Suprapubic skin (tissue), 3 donors: Measurements from ENCODE around the gene EPYC.

ENCODE experiments used
- CTCF ChIP-seq, 2 donors: fragments of 200-600 bp in 1 of 2; fragments of 450-650 bp in 1 of 2; sonication (generic) in 1 of 2; IDR thresholded peaks; one replicate each; pipeline ENCODE4 v1.5.1; 2016 to 2019; ENCODE audit warnings: antibody characterized with exemption in 2 of 2, mild to moderate bottlenecking in 1 of 2, moderate library complexity in 1 of 2
- POLR2AphosphoS5 ChIP-seq, 3 donors: sonication (generic); formaldehyde crosslinking; IDR thresholded peaks; one replicate each; pipeline ENCODE4 v1.6.1; 2017; ENCODE audit warnings: antibody characterized with exemption in 3 of 3

- TF ChIP-seq POLR2AphosphoS5 (IDR thresholded peaks at IDR 0.05) (no peak), CTCF (IDR thresholded peaks at IDR 0.05) (no peak)
These were observed 50.8 kb downstream of the EPYC start for GRCh38 chr12:90953956-90954421.
